Left cardiac atrium (tissue), 4 donors: ENCODE data around the gene SYTL2. TPM values are rescaled to one million over a fixed set of nuclear protein-coding genes. Genes with fewer than 3 reads are reported as not detected.
"Not testable (repeated sequence)": the region's sequence is repeated elsewhere in the genome, so short reads cannot be mapped to it uniquely, and the experiment has no call there.

Source experiments
- ATAC-seq, 2 donors: fragments of 200-7000 bp; cut with Tn5 transposase; one replicate each; pipeline ENCODE4 v1.9.1; 2020; ENCODE audit warnings: mild to moderate bottlenecking in 2 of 2, moderate library complexity in 2 of 2
- DNase-seq: peaks from one replicate; pipeline ENCODE4 v3.0.0-alpha.2; 2020
- intact Hi-C, 2 donors: fragments of 100-400 bp; cut with DNase I; formaldehyde crosslinking; loops; one replicate each; pipeline versions ENCODE4 v1.14.1 to v1.15.1; 2022 to 2023
- total RNA-seq, 2 donors: library from RNA; stranded (reverse); fragmentation: NEBNext Ultra II Directional; extraction: Animal tissue kit (Norgen Biotek cat#: 25700); gene quantifications; one replicate each; pipeline ENCODE4 v1.2.1, GENCODE V29; 2021
- donor health status: DM: no; HTN: yes; CAD: no.
- donor health status: DM: no; HTN: yes; CAD: no; lungs with severe emphysema.
- donor health status: DM: yes; HTN: yes; CAD: no.
- donor health status: Dilated cardiomyopathy.

Gene SYTL2
- total RNA-seq, 2 donors from 2014 or later = 7.2 to 12.4 TPM

- DNase-seq (no peak), ATAC-seq (no peak)
- intact Hi-C loops = no loop called here
Observed at GRCh38 chr11:85803920-85804319, 7.0 kb downstream of the SYTL2 start.

GRCh38 chr11:85803303-85803702 is 7.6 kb downstream of the SYTL2 start:
- DNase-seq = no peak
- intact Hi-C loops = no loop called here
- no peak for ATAC-seq

- intact Hi-C loops = no loop called here
Observed at GRCh38 chr11:85801527-85801926, 9.4 kb downstream of the SYTL2 start.

DNA sequence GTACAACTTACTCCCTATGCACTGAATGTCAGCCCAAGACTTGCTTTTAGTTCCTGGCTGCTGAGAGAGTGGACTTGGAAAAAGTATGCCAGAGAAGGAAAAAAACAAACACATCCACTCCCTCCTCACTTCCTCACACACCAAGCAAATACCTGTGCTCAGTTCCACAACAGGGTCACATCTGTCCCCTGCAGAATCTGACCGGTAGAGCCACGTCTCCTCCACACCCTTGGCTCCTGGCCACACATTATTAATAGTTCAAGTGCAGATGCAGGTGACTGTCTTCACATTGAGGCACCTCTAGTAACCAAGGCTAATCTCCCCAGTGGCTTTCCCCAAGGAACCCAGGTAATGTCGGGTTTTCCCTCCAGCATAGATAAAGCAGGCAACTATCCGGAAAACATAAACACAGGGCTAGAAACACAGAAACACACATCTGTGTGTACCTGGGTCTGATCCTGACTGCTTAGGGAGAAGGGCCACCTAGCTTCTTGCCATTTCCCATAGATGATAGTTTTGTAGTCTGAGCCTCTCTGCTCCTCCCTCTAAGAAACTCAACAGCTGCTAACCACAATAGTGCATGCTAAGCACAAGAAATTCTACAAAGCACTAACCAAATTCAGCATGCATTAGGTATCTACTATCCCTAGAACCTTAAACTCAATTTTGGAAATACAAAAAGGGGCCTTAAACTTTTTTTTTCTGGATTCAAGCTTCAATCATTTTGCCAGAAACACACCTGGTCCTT is 10.2 kb downstream of the SYTL2 start:
- DNase-seq (no peak), ATAC-seq (no peak)
- intact Hi-C loops = no loop called here

More at GRCh38 chr11:85801527-85801926, 9.4 kb downstream of the SYTL2 start:
- DNase-seq (no peak), ATAC-seq (no peak)

- DNase-seq = no peak
- no peak for ATAC-seq
- intact Hi-C loops = no loop called here
Observed at GRCh38 chr11:85799142-85799541, 11.8 kb downstream of the SYTL2 start.

DNA sequence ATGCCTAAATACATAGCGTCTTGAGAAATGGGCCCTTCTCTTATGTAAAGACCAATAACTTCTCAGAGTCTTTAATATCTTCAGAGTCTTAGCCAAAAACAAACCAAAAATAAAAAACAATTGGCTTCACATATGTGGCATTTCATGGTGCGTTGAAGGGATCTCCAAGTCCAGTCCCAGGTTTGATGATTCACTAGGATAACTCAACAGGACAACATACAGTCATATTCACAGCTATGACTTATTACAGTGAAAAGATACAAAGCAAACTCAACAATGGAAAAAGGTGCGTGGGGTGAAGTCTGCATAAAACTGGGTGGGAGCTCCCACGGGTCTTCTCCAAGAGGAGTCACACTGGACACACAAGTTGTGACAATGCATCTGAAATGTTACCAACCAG is 12.6 kb downstream of the SYTL2 start:
- ATAC-seq (no peak), DNase-seq (no peak)
- intact Hi-C loops = no loop called here

GRCh38 chr11:85795712-85796487 is 15.0 kb downstream of the SYTL2 start:
- DNase-seq (no peak), ATAC-seq (no peak)
- intact Hi-C loops = no loop called here

GRCh38 chr11:85791409-85791990 is 19.4 kb downstream of the SYTL2 start:
- intact Hi-C loops = no loop called here
- no peak for DNase-seq
- ATAC-seq = no peak

- intact Hi-C loops = no loop called here
- DNase-seq (no peak), ATAC-seq (no peak)
Observed at GRCh38 chr11:85787809-85788760, 22.9 kb downstream of the SYTL2 start.

DNA sequence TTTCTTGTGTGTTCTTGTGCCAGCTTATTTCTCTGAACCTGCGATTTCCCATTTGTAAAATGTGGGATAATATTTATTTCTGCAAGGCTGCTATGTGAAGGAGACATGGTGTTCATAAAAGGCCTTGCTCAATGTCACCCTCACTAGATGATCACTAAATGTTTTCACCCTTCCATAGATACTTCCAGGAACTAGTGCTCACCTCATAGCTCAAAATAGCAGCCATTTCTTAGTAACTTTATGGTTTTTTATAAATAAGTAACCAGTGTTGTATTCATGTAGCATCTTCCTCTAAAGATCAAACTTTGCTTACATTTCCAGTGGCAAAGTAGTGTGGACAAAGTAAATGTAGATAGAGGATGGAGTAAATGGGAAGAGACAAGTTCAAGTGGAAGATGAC is 23.8 kb downstream of the SYTL2 start:
- no peak for DNase-seq
- intact Hi-C loops = no loop called here
- ATAC-seq = no peak

- intact Hi-C loops = no loop called here
Observed at GRCh38 chr11:85784480-85785265, 26.3 kb downstream of the SYTL2 start.

DNA sequence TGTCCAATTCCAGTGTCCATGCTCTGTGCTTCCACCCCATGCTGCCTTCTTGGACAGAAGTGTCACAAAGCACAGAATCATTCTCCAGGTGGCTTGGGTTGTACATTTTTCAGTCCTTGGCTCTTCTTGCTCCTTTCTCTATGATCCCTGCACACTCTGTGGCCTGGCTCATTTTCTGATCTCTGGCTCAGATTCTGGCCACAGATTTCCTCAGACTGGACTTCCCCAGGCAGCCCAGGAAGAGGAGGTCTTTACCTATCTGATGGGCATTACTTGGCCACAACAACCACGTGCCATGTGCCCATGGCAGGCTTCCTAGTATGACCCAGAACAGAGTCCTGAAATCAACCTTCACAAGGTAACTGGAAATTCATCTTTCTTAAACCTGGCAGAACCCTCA is 27.2 kb downstream of the SYTL2 start:
- ATAC-seq (no peak), DNase-seq (no peak)
- intact Hi-C loops = no loop called here

More at GRCh38 chr11:85784480-85785265, 26.3 kb downstream of the SYTL2 start:
- no peak for ATAC-seq
- DNase-seq = no peak

DNA sequence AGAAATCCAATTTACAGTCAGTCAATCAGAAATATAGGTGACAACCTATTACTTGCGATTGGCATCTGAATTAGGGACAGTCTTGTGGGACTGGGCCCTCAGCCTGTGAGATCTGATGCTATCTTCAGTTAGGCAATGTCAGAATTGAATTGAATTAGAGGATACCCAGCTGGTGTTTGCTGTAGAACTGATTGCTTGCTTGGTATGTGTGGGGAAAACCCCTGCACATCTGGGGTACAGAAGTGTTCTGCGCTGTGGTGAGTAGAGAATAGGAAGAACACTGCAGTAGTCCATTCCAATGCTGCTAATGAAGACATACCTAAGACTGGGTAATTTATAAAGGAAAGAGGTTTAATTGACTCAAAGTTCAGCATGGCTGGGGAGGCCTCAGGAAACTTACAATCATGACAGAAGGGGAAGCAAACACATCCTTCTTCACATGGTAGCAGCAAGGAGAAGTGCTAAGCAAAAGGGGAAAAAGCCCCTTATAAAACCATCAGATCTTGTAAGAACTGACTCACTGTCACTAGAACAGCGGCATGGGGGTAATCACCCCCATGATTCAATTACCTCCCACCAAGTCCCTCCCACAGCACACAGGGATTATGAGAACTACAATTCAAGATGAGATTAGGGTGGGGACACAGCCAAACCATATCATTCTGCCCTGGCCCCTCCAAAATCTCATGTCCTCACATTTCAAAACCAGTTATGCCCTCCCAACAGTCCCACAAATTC is 30.0 kb downstream of the SYTL2 start:
- ATAC-seq, DNase-seq, intact Hi-C loops: not testable (repeated sequence)

DNA sequence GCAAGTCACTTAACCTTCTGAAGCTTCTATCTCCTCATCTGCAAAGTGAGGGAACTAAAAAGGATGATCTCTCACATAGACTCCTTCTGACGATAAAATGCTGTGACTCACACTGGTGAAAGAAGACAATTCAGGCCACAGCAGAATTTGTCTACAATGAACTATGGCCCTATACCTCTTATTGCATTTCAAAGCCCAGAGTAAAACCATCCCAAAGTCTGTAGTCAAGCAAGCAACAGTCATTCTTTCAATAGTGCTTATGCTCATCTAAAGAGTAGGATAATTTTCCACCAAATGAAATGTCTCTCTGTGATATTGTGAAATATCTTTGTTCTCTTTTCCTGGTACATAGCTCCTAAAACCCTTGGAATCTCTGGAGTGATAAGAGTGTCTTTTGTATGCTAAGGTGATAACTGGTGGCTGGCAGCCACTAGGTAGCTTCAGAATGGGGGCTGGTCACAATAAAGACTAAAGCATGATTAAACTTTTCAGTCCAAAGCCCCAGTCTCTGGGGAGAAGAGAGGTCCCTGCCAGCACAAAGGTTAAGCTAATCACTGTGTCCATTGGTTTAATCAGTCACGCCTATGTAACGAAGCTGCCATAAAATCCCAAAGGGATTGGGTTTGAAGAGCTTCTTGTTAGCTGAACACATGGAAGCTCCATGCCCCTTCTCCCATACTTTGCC is 30.8 kb downstream of the SYTL2 start:
- ATAC-seq = no peak
- DNase-seq = no peak
- intact Hi-C loops = no loop called here

- ATAC-seq, DNase-seq, intact Hi-C loops: not testable (repeated sequence)
Observed at GRCh38 chr11:85777603-85777972, 33.4 kb downstream of the SYTL2 start.

DNA sequence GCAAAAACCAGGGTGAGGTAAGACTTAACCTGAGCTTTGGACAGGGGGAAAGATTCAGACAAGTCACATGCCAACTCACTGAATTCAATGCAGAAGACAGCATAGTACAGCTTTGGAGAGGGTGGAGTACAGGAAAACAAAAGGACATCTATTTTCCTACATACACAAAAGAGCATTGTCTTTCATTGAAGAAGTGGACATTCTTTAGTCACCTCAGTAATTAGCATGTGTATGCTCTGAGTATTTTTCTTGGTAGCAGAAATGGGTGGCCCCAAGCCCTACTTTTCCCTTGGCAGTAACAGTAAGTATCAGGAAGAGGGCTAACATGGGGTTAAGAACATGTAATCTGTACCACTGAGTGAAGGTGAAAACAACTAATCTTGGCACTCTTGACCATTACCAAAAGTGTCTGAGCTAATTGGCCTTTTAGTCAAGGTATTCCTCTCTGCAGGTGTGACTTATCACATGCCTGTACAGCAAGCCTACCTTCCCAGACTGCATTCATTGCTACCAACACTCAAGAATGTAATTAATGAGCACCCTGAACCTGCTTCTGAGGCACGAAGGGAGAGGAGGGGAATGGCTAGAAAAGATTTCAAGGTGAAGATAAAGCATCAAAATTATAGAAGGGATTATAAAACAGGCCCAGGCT is 33.9 kb downstream of the SYTL2 start:
- intact Hi-C loops = no loop called here
- ATAC-seq = no peak
- DNase-seq = no peak
